Activated CD4-positive, alpha-beta T cell treated with anti-CD3 and anti-CD28 coated beads, Interleukin-2, amount 50 U/mL, for 4 hours (primary cell): ENCODE measurements around the gene MYOZ3.

Source experiments
- DNase-seq, 2 experiments: peaks; one replicate each; pipeline ENCODE4 v3.0.0-alpha.2; 2020

MYOZ3 gene

DNA sequence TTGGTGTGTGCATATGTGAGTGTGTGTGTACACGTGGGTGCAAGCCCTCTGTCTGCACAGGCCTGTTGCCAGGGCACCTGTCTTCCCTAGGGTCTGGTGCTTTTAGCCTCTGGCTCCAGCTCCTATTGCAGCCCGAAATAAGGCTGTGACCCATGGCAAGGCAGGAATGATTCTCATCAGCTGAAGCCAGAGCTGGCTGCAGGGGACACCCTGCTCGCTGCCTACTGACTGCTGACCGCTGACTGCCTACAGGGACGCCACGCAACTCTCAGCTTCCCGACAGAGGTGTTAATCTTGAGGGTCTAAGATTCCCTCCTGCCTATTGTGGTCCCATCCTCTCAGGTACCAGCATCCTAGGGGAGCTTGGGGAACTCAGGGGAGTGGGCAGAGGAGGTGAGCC, at the start of gene MYOZ3:
TSS of gene MYOZ3 (plus strand) at position 166 of the 400 bp plus-strand sequence. CDS start 1,691 bp downstream, outside the sequence.
- no peak for DNase-seq

DNA sequence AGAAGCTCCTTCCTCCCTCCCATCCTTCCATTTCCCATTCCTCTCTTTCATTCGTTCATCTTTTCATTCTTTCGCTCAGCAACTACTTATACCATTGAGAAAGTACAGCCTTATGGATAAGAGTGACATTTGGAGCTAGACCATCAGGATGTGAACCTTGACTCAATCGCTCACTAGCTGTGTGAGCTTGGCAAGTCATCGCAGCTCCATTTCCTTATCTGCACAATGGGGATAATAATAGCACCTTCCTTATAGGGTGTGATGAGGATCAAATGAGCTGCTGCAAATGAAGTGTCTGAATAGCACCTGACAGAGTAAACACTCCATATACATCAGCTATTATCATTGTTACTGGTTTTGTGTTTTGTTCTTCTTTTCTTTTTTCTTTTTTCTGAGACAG, 48.6 kb upstream of the MYOZ3 start:
- no peak for DNase-seq

GRCh38 chr5:150612905-150613670, 48.0 kb upstream of the MYOZ3 start:
- no peak for DNase-seq

GRCh38 chr5:150613991-150614660, 46.9 kb upstream of the MYOZ3 start:
- no peak for DNase-seq

GRCh38 chr5:150614661-150615060, 46.4 kb upstream of the MYOZ3 start:
- DNase-seq = no peak

GRCh38 chr5:150615141-150615699, 45.8 kb upstream of the MYOZ3 start:
- DNase-seq = no peak

GRCh38 chr5:150616024-150616470, 45.0 kb upstream of the MYOZ3 start:
- no peak for DNase-seq

DNA sequence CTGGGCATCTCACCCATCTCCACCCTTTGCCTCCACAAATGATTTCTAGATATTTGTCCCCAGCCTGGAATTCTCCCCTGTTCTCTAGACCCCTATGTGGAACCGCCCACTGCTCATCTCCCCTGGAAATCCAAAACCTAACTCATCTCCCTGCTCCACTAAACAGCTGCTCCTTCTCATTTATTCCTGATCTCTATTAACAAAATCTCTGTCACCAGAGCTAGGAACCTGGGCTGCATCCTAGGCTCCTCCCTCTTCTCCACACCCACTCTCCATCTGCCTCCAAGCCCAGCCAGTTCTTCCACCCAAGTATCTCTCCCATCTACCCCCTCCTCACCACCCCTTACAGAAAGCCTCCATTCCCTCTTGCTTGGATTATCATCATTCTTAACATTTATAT, 44.5 kb upstream of the MYOZ3 start:
- DNase-seq = no peak

GRCh38 chr5:150618163-150618562, 42.9 kb upstream of the MYOZ3 start:
- no peak for DNase-seq

- no peak for DNase-seq
These were observed 42.3 kb upstream of the MYOZ3 start for GRCh38 chr5:150618588-150619281.

GRCh38 chr5:150619359-150620230, 41.5 kb upstream of the MYOZ3 start:
- no peak for DNase-seq

GRCh38 chr5:150621301-150621700, 39.8 kb upstream of the MYOZ3 start:
- no peak for DNase-seq

DNA sequence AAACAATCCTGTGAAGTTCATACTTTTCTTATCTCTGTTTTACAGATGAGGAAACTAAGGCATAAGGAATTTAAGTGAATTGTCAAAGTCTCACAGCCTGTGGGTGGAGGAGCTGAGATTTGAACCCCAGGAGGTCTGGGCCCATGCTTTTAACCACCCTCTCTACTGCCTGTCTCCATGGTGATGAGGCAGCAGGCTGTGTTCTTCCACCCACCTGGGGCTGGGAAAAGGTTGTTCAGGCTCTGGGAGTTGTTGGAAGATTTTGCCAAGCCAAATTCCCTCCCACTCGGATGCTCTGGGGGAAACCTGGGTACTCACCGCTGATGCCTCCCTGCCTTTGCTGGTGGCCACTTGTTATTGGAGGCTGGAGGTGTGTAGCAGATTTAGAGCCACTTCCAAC, 38.9 kb upstream of the MYOZ3 start:
- no peak for DNase-seq

GRCh38 chr5:150623152-150623877, 37.7 kb upstream of the MYOZ3 start:
- no peak for DNase-seq

DNA sequence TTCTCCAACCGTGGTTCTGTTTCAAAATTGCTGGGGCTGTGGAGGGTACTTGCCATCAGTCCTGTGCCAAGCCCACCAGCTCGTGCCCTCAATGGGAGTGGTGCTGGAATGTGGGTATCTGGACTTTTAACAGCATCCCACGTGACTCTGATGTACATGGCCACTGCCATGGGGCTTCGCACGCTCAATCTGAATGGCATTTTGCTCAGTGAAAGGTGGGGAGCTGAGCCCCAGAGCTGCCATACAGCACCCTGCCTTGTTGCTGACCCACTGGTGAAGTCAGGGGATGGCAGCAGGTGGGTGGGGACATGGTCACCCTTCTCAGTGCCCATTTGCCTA, 37.2 kb upstream of the MYOZ3 start:
- DNase-seq = no peak

GRCh38 chr5:150624334-150625163, 36.5 kb upstream of the MYOZ3 start:
- peak; percentile 15 to 30 for DNase-seq

DNA sequence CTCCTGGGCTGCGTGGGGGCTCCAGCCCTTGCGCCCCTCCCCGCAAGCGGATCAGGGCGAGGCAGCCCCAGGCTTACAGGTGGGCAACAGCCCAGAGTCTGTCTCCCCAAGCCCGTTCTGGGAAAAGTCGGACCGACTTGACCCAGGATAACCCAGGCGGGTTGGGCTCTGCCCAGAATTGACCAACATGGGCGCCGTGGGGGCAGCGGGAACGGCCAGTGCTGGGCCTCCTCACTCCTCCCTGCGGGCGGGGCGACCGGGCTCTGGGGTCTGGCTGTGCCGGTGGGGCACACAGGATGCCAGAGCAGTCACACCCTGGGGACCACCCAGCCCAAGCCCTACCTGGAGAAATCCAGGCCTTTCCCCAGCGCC, 35.9 kb upstream of the MYOZ3 start:
- no peak for DNase-seq

DNA sequence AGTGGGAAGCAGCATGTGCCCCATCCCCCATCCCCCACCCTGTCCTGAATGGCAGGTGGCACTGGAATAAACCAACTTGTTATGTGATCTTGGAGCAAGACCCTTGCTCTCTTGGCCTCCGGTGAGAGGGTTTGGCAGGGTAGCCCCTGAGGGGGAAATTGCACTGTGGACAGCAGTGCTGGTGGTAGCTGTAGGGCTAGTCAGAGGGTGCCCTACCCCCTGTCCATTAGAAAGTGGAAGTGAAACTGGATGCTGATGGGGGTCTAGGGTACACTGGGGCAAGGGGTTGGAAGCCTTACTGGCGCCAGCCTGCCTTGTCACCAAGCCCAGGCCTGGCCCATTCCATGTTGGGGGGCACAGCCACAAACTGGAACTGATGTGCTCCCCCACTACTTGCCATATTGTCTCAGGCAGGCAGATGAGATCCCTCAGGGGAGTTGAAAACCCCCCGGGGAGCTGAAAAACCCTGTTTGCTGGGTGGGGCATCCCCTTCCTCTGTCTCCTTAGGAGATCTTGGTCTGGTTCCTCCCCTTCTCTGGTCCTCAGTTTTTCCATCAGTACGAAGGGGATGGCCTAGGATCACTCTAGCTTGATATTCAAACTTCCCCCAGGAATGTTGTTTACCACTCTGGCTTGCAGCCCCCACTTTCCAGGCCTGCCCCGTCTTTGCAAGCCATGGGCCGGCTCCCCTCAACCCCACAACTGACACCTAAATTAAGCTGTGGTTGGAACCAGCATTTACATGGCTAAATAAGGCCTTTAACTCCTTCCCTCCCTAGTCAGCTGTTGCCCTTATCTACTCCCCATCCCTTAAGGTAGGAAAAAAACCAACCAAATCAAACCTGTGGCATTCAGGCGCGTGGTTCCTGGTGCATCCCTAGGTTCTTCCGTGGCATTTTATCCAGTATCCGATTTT, 35.0 kb upstream of the MYOZ3 start:
- no peak for DNase-seq

GRCh38 chr5:150626853-150627276, 34.2 kb upstream of the MYOZ3 start:
- DNase-seq = no peak
